Type B pancreatic cell (in vitro differentiated cells): ENCODE results near the gene ZSCAN18. TPM values are rescaled to one million over a fixed set of nuclear protein-coding genes. Genes with fewer than 3 reads are reported as not detected.

Experiments used
- DNase-seq: peaks from one replicate; pipeline ENCODE4 v3.0.0; 2021; ENCODE audit warnings: mixed read lengths; ENCODE audit not compliant: unreplicated experiment; ENCODE audit errors: extremely low spot score
- H3K27ac Mint-ChIP-seq: 2 replicates; pipeline ENCODE4 v1.8.0; 2021; ENCODE audit warnings: mild to moderate bottlenecking, mixed read lengths
- H3K27me3 Mint-ChIP-seq: 2 replicates; pipeline ENCODE4 v1.8.0; 2021; ENCODE audit warnings: mixed read lengths
- H3K36me3 Mint-ChIP-seq: 2 replicates; pipeline ENCODE4 v1.8.0; 2021; ENCODE audit warnings: mixed read lengths
- H3K4me1 Mint-ChIP-seq: one replicate; pipeline ENCODE4 v1.8.0; 2021; ENCODE audit warnings: mixed read lengths; ENCODE audit not compliant: unreplicated experiment
- H3K4me3 Mint-ChIP-seq: 2 replicates; pipeline ENCODE4 v1.8.0; 2021; ENCODE audit warnings: mild to moderate bottlenecking, mixed read lengths
- H3K9me3 Mint-ChIP-seq: 2 replicates; pipeline ENCODE4 v1.8.0; 2021; ENCODE audit warnings: mixed read lengths
- CTCF ChIP-seq: fragments of 200-600 bp; sonication (generic); conservative IDR thresholded peaks from 2 replicates; pipeline ENCODE4 v1.5.0; 2021; ENCODE audit warnings: antibody characterized with exemption, mild to moderate bottlenecking
- total RNA-seq: library from RNA; stranded (reverse); gene quantifications from 2 replicates; pipeline ENCODE4 v1.2.1, GENCODE V29; 2021; ENCODE audit warnings: low replicate concordance

The ZSCAN18 gene
- total RNA-seq, 1 donor from 2014 or later, result 82.4 TPM

DNA sequence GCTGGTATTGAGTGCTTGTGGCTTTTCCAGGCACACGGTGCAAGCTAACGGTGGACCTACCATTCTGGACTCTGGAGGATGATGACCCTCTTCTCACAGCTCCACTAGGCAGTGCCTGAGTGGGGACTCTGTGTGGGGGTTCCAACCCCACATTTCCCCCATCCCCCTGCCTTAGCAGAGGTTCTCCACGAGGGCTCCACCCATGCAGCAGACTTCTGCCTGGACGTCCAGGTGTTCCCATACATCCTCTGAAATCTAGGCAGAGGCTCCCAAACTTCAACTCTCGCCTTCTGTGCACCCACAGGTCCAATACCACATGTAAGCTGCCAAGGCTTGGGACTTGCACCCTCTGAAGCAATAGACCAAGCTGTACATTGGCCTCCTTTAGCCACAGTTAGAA, 25.3 kb upstream of the ZSCAN18 start:
- H3K9me3 Mint-ChIP-seq, result peaks cover 50% of the 10 kb centered on the region
- DNase-seq, result no peak
- H3K36me3 Mint-ChIP-seq, result peaks cover 26% of the 10 kb centered on the region
- H3K4me3 Mint-ChIP-seq, result no peak overlapping the region
- TF ChIP-seq CTCF, result no peak
- no peaks in the 10 kb centered on the region for H3K27me3 Mint-ChIP-seq
- no peaks in the 10 kb centered on the region for H3K4me1 Mint-ChIP-seq
- no peak overlapping the region for H3K27ac Mint-ChIP-seq

DNA sequence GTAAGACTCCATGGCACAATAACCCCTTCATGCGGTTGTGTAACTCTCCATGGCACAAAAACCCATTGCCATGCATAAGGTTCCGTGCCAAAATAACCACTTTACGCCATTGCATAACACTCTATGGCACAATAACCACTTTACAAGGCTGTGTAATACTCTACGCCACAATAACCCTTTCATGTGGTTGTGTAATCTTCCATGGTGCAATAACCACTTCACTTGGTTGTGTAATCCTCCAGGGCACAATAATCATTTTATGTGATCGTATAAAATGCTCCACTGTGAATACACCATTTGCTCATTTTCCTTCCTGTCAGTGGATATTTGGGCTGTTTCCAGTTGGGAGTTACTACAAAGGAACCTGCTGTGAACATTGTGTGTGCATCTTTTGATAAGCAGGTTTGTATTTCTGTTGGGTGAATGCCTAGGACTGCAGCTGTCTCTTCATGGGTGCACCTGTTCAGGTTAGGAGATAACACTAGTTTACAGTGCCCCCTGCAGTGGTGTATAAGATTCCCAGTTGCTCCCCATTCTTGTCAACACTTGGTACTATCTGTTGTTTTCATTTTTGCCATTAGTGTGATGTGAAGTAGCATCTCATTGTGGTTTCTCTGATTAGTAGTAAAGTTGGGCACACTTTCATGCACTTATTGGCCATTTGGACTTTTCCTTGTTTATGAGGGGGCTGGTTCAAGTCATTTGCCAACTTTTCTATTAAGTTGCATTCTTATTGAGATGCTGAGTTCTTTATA, 21.1 kb upstream of the ZSCAN18 start:
- no peak overlapping the region for H3K4me3 Mint-ChIP-seq
- no peak for DNase-seq
- H3K4me1 Mint-ChIP-seq, result no peaks in the 10 kb centered on the region
- H3K9me3 Mint-ChIP-seq, result peaks cover 38% of the 10 kb centered on the region
- no peak overlapping the region for H3K27ac Mint-ChIP-seq
- H3K36me3 Mint-ChIP-seq, result peaks cover 4% of the 10 kb centered on the region
- no peaks in the 10 kb centered on the region for H3K27me3 Mint-ChIP-seq
- TF ChIP-seq CTCF, result no peak

GRCh38 chr19:58117841-58118575, 20.0 kb upstream of the ZSCAN18 start:
- no peak overlapping the region for H3K27ac Mint-ChIP-seq
- TF ChIP-seq CTCF, result no peak
- no peaks in the 10 kb centered on the region for H3K36me3 Mint-ChIP-seq
- H3K4me3 Mint-ChIP-seq, result no peak overlapping the region
- no peak for DNase-seq
- H3K4me1 Mint-ChIP-seq, result no peaks in the 10 kb centered on the region
- H3K27me3 Mint-ChIP-seq, result no peaks in the 10 kb centered on the region
- peaks cover 34% of the 10 kb centered on the region for H3K9me3 Mint-ChIP-seq

DNA sequence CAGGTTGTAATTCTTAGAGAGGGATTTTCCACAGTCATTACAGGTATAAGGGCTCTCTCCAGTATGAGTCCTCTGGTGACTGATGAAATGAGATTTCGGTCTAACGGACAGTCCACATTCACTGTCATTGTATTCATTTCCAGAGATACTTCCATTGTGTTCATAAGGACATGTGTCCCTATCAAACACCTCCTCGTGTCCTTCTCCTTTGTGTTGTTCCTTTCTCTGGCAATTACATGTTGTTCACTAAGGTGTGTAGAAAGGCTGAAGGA, 10.5 kb upstream of the ZSCAN18 start:
- no peaks in the 10 kb centered on the region for H3K4me1 Mint-ChIP-seq
- no peak for TF ChIP-seq CTCF
- peaks cover 9% of the 10 kb centered on the region for H3K36me3 Mint-ChIP-seq
- no peaks in the 10 kb centered on the region for H3K27me3 Mint-ChIP-seq
- no peak overlapping the region for H3K27ac Mint-ChIP-seq
- peaks cover 10% of the 10 kb centered on the region for H3K9me3 Mint-ChIP-seq
- no peak for DNase-seq
- H3K4me3 Mint-ChIP-seq, result no peak overlapping the region

DNA sequence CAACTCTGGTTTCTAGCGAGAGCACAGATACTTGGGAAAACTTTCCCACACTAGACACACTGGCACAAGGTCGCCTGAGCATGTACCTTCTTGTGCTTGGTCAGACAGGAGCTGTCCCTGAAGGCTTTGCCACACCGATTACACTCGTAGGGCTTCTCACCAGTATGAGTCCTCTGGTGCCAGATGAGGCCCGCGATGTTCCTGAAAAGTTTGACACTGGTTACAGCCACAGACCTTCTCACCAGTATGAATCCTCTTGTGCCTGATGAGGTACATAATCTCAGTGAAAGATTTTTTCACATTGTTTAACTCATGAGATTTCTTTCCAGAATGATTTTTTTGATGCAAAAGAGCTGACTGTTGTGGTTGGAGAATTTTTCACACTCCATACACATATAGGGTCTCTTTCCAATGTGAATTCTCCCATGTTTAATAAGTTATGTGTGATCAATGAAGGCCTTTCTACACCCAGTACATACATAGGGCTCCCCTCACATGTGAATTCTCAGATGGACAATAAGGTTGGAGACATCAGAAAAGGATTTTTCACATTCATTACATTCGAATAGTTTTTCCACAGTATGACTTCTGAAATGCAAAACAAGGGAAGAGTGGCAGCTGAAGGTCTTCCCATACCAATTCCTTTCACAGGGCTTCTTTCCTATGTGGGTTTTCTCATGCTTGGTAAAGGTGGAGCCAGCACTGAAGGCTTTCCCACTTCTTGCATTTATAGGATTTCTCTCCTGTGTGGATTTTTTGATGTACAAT, 9.9 kb upstream of the ZSCAN18 start:
- H3K27ac Mint-ChIP-seq, result no peak overlapping the region
- H3K27me3 Mint-ChIP-seq, result no peaks in the 10 kb centered on the region
- peaks cover 12% of the 10 kb centered on the region for H3K9me3 Mint-ChIP-seq
- peaks cover 12% of the 10 kb centered on the region for H3K36me3 Mint-ChIP-seq
- DNase-seq, result no peak
- H3K4me1 Mint-ChIP-seq, result no peaks in the 10 kb centered on the region
- H3K4me3 Mint-ChIP-seq, result no peak overlapping the region
- no peak for TF ChIP-seq CTCF
